ACC112 (cell line): Measurements from ENCODE around the gene TTC24.
"Not testable (repeated sequence)": the region's sequence is repeated elsewhere in the genome, so short reads cannot be mapped to it uniquely, and the experiment has no call there.

Experiments used
- H2AFZ ChIP-seq: fragments of 200-600 bp; sonication (generic); one replicate; pipeline ENCODE4 v1.6.0; 2017; ENCODE audit warnings: antibody characterized with exemption, low read length; ENCODE audit not compliant: unreplicated experiment
- H3K27ac ChIP-seq: fragments of 200-600 bp; sonication (generic); 2 replicates; pipeline ENCODE4 v1.5.1; 2014; ENCODE audit warnings: low read depth, mild to moderate bottlenecking, antibody characterized with exemption, low read length, moderate library complexity
- H3K27me3 ChIP-seq: fragments of 200-600 bp; sonication (generic); 2 replicates; pipeline ENCODE4 v1.6.1; 2014; ENCODE audit warnings: mild to moderate bottlenecking, antibody characterized with exemption, low read length, moderate library complexity, mixed read lengths; ENCODE audit not compliant: insufficient read depth
- H3K36me3 ChIP-seq: fragments of 200-600 bp; sonication (generic); 2 replicates; pipeline ENCODE4 v1.6.1; 2016; ENCODE audit warnings: mild to moderate bottlenecking, antibody characterized with exemption, low read length, moderate library complexity, mixed read lengths; ENCODE audit not compliant: insufficient read depth
- H3K4me1 ChIP-seq: fragments of 200-600 bp; sonication (generic); one replicate; pipeline ENCODE4 v1.6.1; 2016; ENCODE audit warnings: low read length, mixed read lengths; ENCODE audit not compliant: insufficient read depth, unreplicated experiment, control insufficient read depth
- H3K4me3 ChIP-seq: fragments of 200-600 bp; sonication (generic); 2 replicates; pipeline ENCODE4 v1.5.1; 2014; ENCODE audit warnings: mild to moderate bottlenecking, low read depth, low read length
- H3K79me2 ChIP-seq: fragments of 200-600 bp; sonication (generic); one replicate; pipeline ENCODE4 v1.6.0; 2016; ENCODE audit warnings: low read length; ENCODE audit not compliant: control insufficient read depth, unreplicated experiment, insufficient read depth

TTC24 gene

GRCh38 chr1:156586892-156587477, 7.5 kb downstream of the TTC24 start:
- Histone ChIP-seq H3K79me2 (no peaks in the 10 kb centered on the region), H2AFZ (no peak overlapping the region), H3K36me3 (no peaks in the 10 kb centered on the region), H3K4me3 (no peak overlapping the region), H3K27me3 (no peaks in the 10 kb centered on the region), H3K4me1 (peaks cover 6% of the 10 kb centered on the region), H3K27ac (no peak overlapping the region)

- not testable (repeated sequence) for H3K27ac ChIP-seq, H3K79me2 ChIP-seq, H3K4me3 ChIP-seq, H3K36me3 ChIP-seq, H2AFZ ChIP-seq, H3K4me1 ChIP-seq, H3K27me3 ChIP-seq
Observed at GRCh38 chr1:156587927-156588326, 8.4 kb downstream of the TTC24 start.

GRCh38 chr1:156589546-156589945, 10.0 kb downstream of the TTC24 start:
- no peaks in the 10 kb centered on the region for H3K27me3 ChIP-seq
- no peaks in the 10 kb centered on the region for H3K79me2 ChIP-seq
- H3K4me3 ChIP-seq = no peak overlapping the region
- H3K4me1 ChIP-seq = peaks cover 6% of the 10 kb centered on the region
- H2AFZ ChIP-seq = no peak overlapping the region
- H3K36me3 ChIP-seq = no peaks in the 10 kb centered on the region
- H3K27ac ChIP-seq = no peak overlapping the region

- Histone ChIP-seq H2AFZ (peak overlapping the region; percentile 62), H3K79me2 (no peaks in the 10 kb centered on the region), H3K4me1 (peaks cover 6% of the 10 kb centered on the region), H3K27me3 (no peaks in the 10 kb centered on the region), H3K4me3 (peak overlapping the region; percentile 82), H3K36me3 (no peaks in the 10 kb centered on the region), H3K27ac (no peak overlapping the region)
Observed at GRCh38 chr1:156590326-156591180, 11.0 kb downstream of the TTC24 start.

GRCh38 chr1:156591181-156591431, 11.6 kb downstream of the TTC24 start:
- Histone ChIP-seq H3K27ac (no peak overlapping the region), H3K4me1 (peaks cover 6% of the 10 kb centered on the region), H3K4me3 (peak overlapping the region; percentile 82), H3K27me3 (no peaks in the 10 kb centered on the region), H2AFZ (peak overlapping the region; percentile 62), H3K79me2 (no peaks in the 10 kb centered on the region), H3K36me3 (no peaks in the 10 kb centered on the region)

DNA sequence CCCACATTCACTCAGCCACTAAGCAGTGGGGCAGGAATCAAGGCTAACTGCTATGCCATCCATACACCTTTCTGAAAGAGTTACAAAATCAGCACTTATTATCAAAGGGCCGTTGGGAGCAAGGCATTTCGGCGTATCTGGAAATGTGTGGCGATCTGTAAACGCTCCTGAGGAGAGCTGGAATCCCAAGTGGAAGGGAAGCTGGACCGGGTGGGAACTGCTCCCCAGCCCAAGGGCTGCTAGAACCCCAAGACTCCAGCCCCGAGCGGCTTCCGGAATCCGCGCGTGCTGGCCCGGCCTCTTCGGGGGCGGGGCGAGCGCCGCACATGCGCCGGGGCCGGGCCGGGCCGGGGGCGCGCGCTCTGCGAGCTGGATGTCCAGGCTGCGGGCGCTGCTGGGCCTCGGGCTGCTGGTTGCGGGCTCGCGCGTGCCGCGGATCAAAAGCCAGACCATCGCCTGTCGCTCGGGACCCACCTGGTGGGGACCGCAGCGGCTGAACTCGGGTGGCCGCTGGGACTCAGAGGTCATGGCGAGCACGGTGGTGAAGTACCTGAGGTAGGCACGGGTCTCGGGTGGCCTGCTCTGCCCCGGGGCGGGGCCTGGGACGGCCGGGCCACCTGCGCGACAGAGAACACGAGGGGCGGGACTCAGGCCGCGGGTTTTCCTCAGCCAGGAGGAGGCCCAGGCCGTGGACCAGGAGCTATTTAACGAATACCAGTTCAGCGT, 12.1 kb downstream of the TTC24 start, which contains the start of gene NAXE:
TSS of gene NAXE (plus strand) at position 345 of the 726 bp plus-strand sequence. CDS start at position 374, 29 bp downstream.
- Histone ChIP-seq H3K27ac (no peak within 1 kb of the TSS), H2AFZ (peak within 1 kb of the TSS; percentile 62), H3K27me3 (no peaks in the 10 kb centered on the region), H3K4me3 (peak within 1 kb of the TSS; percentile 82), H3K4me1 (peaks cover 6% of the 10 kb centered on the region), H3K79me2 (no peaks in the 10 kb centered on the region), H3K36me3 (no peaks in the 10 kb centered on the region)

DNA sequence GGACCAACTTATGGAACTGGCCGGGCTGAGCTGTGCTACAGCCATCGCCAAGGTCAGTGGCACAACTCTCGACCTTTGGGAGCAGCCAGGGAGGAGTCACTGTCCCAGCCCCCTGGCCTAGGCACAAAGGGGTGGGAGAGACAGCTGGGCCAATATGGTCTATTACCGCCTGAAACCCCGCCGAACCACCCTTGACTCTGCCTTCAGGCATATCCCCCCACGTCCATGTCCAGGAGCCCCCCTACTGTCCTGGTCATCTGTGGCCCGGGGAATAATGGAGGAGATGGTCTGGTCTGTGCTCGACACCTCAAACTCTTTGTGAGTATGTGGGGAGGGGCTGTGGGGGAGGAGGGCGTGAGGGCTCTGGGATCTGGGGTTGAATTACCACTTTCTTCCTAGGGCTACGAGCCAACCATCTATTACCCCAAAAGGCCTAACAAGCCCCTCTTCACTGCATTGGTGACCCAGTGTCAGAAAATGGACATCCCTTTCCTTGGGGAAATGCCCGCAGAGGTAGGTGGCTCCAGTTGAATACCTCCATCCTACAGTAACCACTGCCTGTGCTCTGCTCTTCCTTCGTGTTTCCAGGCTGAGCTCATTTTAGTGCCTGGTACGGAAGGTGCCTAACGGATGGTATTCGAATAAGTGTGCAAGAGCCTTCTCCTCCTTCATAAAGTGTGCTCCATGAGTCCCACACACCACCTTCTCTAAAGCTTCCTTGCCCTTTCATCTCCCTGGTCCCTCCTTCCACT, 12.8 kb downstream of the TTC24 start:
- no peak overlapping the region for H3K27ac ChIP-seq
- peak overlapping the region; percentile 82 for H3K4me3 ChIP-seq
- H3K4me1 ChIP-seq = peaks cover 6% of the 10 kb centered on the region
- no peaks in the 10 kb centered on the region for H3K27me3 ChIP-seq
- no peaks in the 10 kb centered on the region for H3K79me2 ChIP-seq
- H2AFZ ChIP-seq = peak overlapping the region; percentile 29
- H3K36me3 ChIP-seq = no peaks in the 10 kb centered on the region

- H2AFZ ChIP-seq = no peak overlapping the region
- H3K27ac ChIP-seq = no peak overlapping the region
- no peaks in the 10 kb centered on the region for H3K79me2 ChIP-seq
- no peak overlapping the region; the same call in 1 of the 2 replicates for H3K4me3 ChIP-seq
- H3K27me3 ChIP-seq = no peaks in the 10 kb centered on the region
- no peaks in the 10 kb centered on the region for H3K36me3 ChIP-seq
- peaks cover 6% of the 10 kb centered on the region for H3K4me1 ChIP-seq
Observed at GRCh38 chr1:156592910-156593660, 13.6 kb downstream of the TTC24 start.

GRCh38 chr1:156593661-156593989, 14.1 kb downstream of the TTC24 start:
- H3K36me3 ChIP-seq = no peaks in the 10 kb centered on the region
- no peaks in the 10 kb centered on the region for H3K27me3 ChIP-seq
- H3K27ac ChIP-seq = no peak overlapping the region
- H2AFZ ChIP-seq = no peak overlapping the region
- H3K4me3 ChIP-seq = no peak overlapping the region
- H3K4me1 ChIP-seq = peaks cover 6% of the 10 kb centered on the region
- no peaks in the 10 kb centered on the region for H3K79me2 ChIP-seq

- H3K79me2 ChIP-seq = no peaks in the 10 kb centered on the region
- H3K36me3 ChIP-seq = no peaks in the 10 kb centered on the region
- no peak overlapping the region for H3K27ac ChIP-seq
- peaks cover 6% of the 10 kb centered on the region for H3K4me1 ChIP-seq
- no peak overlapping the region for H2AFZ ChIP-seq
- no peak overlapping the region for H3K4me3 ChIP-seq
- H3K27me3 ChIP-seq = no peaks in the 10 kb centered on the region
Observed at GRCh38 chr1:156594190-156594589, 14.7 kb downstream of the TTC24 start.
